Activated T-cell treated with anti-CD3 and anti-CD28 coated beads for 4 hours (primary cell): Measurements from ENCODE around the gene RSAD2.
"Not testable (repeated sequence)": the region's sequence is repeated elsewhere in the genome, so short reads cannot be mapped to it uniquely, and the experiment has no call there.

Source experiments
- DNase-seq: peaks from one replicate; pipeline ENCODE4 v3.0.0-alpha.2; 2020

Gene RSAD2

DNA sequence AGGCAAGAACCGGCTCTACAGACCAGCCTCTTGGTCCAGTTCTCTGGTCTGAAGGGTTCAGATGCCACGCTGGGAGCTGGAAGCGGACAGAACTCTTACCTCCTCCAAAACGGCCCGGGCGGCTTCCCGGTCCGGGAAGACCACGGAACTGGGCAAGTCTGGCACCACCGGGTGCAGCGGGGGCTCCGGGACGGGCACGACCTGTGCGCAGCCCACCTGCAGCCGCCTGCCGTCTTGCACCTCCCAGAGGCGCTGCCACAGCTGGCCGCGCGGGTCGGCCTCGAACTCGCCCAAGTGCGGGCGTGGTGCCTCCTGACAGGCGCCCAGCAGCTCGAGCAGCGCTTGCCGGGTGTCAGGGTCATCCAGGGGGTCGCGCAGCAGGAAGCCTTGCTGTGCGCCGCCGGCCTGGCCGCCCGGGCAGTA lies 12.6 kb upstream of the RSAD2 start:
- DNase-seq: no peak

DNA sequence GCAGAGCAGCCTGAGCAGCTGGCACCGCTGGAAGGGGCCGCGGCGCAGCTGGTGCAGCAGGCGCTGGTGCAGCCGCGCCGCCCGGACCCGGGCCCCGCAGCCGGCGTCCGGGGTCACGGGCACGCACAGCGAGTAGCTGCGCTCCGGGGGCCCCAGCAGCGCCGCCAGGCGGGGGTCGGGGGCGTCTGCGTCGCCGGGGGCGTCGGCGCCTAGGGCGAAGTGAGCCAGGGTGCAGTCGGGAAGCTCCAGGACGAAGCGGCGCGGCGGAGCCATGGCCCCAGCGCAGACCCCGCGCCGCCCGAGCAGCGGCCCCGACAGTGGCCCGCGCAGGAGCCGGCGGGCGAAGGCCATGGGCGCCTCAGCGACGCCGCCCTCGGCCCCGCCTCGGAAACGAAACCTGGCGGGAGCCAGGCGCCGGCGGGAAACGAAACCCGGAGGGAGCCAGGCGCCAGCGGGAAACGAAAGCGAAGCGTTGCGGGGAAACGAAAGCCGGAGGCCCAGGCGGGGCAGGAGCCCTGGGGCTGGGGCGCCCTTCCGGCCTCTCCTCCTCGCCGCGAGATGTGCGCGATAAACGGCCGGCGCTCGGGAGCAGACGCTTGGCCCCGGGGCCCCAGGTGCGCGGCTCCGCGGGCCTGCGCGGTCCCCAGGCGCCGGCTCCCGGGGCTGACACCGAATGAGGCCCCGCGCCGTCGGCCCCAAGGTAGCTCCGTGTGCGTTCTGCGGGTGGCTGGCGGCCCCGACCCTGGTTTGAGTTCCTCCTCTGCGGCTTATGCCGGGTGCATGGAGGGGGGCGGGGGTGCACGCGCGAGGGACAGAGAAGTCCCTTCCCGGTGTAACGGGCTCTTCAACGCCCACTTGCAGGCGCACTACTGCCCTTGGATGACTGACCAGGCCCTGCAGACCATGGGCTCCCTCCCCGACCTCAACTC lies 12.0 kb upstream of the RSAD2 start, which contains the start of gene CMPK2:
TSS of gene CMPK2 (minus strand) at position 562 of the 929 bp plus-strand sequence. CDS start at position 351, 211 bp downstream.
- DNase-seq: peak; percentile 74

DNA sequence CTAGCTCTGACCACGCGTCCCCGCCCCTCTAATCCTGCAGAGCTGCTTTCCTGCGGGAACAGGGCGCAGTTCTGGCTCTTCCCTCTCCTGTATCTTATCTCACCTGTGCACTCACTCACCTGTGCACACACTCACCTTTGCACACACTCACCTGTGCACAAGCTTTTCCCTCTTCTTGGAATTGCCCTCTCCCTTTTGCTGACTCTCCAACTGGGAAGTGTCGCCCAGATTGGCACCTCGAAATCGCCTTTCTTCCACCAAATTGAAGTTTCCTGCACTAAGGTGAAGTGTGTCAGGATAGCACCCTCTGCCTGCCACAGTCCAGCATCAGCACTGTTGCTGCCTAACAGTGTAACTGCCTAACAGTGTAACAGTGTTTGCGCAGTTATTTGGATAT lies 11.3 kb upstream of the RSAD2 start:
- no peak for DNase-seq

DNA sequence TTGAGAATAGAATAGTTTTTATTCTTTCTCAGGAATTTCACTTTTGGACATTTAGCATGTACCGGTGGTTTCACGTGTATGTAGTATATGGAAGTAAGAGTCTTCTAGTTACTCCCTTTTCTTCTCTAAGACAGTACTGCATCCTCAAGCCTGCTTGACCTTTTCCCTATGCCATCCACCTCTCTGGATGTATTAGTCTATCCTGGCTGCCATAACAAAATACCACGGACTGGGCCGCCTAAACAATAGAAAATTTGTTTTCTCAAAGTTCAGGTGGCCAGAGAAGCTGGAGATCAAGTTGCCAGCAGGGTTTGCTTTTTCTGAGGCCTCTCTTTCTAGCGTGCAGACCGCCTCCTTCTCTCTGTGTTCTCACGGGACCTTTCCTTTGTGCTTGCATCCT lies 10.6 kb upstream of the RSAD2 start:
- no peak for DNase-seq

- no peak for DNase-seq
Observed at GRCh38 chr2:6872394-6872793, 5.2 kb upstream of the RSAD2 start.

DNA sequence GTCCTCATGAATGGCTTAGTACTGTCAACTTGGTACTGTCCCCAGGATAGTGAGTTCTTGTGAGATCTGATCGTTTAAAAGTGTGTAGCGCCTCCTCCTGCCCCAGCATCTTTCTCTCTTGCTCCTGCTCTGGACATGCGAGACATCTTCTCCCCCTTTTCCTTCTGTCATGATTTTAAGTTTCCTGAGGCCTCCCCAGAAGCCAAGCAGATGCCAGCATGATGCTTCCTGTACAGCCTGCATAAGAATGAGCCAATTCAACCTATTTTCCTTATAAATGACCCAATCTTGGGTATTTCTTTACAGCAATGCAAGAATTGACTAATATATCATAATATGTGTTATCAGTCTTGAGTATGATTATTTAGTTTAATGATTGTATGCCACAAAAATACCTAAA lies 3.5 kb upstream of the RSAD2 start:
- DNase-seq: no peak

DNA sequence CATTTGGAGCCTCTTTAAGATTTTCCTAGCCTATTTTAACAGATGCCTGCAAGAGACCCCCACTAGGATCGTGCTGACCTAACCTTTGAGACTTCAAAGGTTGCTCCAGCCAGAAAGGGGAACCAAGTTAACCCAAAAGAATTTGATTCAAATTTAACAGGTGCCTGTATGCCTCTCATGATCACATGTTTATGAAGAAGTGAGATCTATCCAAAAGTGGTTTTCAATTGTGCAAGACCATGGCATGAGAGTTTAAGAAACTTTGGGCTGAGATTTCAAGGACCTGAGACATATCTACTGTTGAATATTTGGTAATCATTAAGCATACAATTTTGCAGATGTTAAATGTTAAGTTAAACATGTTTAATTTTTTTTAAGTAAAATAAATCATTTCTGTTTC lies 1.3 kb upstream of the RSAD2 start:
- no peak for DNase-seq

GRCh38 chr2:6878549-6878948 lies 972 bp downstream of the RSAD2 start:
- no peak for DNase-seq

GRCh38 chr2:6879011-6879410 lies 1.4 kb downstream of the RSAD2 start:
- DNase-seq: no peak

DNA sequence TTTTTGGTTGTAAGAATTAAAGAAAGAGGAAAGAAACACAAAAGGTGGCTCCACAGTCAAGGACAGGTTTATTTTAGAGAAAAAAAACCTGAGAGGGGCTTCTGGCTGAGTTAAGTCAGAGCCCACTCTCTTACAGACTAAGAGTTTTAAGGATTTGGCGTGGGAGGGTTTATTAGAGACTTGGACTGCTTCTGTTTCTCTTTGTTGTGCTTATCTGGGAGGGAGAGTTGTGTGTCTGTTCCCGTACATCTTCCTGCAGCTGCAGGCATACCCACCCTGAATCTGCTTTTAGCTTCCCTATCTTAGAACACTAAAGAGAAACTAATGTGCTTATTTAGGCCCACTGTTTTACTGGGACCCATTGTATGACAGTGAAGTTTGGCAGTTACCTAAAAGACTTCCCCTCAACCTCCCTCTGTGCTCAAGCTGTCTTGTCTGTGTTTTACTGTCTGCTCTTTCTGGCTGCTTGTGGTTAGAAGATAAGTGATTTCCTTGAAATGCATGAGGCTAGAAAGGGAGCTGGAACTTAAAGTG lies 2.7 kb downstream of the RSAD2 start:
- no peak for DNase-seq

GRCh38 chr2:6881046-6881445 lies 3.5 kb downstream of the RSAD2 start:
- no peak for DNase-seq

DNA sequence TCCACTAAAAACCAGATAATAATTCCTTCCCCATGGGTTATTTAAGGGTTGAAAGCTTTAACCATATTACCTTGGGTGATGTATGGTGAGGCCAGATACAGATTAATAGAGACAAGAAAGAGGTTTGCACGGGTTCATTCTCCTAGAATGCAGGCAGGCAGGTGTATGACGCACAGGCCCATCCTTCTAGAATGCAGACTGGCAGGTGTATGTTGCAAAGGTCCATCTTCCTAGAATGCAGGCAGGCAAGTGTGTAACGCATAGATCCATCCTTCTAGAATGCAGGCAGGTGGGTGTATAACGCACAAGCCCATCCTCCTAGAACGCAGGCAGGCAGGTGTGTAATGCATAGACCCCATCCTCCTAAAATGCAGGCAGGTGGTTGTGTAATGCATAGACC lies 3.9 kb downstream of the RSAD2 start:
- no peak for DNase-seq

- DNase-seq: no peak
Observed at GRCh38 chr2:6883448-6884122, 6.0 kb downstream of the RSAD2 start.

- DNase-seq: no peak
Observed at GRCh38 chr2:6885551-6885950, 8.0 kb downstream of the RSAD2 start.

- no peak for DNase-seq
Observed at GRCh38 chr2:6885968-6886367, 8.4 kb downstream of the RSAD2 start.

GRCh38 chr2:6887751-6888192 lies 10.2 kb downstream of the RSAD2 start:
- DNase-seq: no peak

GRCh38 chr2:6888724-6889123 lies 11.1 kb downstream of the RSAD2 start:
- no peak for DNase-seq

DNA sequence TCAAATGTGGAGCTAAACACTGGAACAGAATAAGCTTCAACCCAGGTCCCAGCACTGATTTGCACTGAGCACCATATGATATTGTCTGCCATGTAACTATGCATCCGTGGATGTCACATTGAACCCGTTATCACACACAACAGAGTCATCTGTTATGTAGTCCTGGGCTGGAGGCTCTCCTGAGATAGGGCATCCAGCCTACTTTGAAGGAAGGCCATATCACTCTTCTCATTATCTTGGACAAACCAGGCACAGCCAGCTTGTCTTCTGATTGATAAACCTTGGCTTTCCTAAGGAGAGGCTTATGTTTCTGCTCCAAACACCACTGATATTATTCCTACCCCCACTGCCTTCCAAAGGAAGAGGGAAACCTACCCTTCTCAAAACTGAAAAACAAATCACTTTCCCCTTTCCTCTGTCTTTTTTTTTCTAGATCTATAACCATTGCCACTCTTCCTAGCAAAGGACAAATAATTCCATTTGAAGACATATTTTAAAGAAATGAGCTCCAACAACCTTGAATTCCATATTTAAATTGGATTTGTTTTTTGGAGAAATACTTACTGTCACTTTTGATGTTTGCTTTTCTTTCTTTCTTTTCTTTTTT lies 16.4 kb downstream of the RSAD2 start:
- DNase-seq: no peak

DNA sequence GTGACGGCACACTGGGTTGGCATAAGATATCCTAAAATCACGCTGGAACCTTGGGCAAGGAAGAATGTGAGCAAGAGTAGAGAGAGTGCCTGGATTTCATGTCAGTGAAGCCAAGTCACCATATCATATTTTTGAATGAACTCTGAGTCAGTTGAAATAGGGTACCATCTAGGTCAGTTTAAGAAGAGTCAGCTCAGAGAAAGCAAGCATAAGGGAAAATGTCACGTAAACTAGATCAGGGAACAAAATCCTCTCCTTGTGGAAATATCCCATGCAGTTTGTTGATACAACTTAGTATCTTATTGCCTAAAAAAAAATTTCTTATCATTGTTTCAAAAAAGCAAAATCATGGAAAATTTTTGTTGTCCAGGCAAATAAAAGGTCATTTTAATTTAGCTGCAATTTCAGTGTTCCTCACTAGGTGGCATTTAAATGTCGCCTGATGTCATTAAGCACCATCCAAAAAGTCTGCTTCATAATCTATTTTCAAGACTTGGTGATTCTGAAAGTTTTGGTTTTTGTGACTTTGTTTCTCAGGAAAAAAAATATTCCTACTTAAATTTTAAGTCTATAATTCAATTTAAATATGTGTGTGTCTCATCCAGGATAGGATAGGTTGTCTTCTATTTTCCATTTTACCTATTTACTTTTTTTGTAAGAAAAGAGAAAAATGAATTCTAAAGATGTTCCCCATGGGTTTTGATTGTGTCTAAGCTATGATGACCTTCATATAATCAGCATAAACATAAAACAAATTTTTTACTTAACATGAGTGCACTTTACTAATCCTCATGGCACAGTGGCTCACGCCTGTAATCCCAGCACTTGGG lies 19.6 kb downstream of the RSAD2 start:
- DNase-seq: no peak

GRCh38 chr2:6902581-6902980 lies 25.0 kb downstream of the RSAD2 start:
- DNase-seq: not testable (repeated sequence)

DNA sequence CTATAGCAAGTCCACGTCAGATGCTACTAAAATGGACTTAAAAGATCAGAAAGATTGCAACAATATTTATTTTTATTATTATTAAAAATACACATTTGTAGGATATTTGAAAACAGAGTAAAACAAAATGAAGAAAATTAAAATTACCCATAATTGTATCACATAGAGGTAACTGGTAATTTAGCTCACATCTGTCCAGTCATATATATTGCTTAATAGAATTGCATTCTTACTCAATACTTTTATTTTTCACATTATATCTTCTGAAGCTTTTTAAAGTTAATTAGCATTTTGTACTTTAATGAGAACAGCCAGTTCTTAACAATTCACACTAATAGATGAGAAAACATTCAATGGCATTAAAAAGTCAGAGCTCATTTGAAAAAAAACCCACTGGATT lies 28.1 kb downstream of the RSAD2 start:
- no peak for DNase-seq

DNA sequence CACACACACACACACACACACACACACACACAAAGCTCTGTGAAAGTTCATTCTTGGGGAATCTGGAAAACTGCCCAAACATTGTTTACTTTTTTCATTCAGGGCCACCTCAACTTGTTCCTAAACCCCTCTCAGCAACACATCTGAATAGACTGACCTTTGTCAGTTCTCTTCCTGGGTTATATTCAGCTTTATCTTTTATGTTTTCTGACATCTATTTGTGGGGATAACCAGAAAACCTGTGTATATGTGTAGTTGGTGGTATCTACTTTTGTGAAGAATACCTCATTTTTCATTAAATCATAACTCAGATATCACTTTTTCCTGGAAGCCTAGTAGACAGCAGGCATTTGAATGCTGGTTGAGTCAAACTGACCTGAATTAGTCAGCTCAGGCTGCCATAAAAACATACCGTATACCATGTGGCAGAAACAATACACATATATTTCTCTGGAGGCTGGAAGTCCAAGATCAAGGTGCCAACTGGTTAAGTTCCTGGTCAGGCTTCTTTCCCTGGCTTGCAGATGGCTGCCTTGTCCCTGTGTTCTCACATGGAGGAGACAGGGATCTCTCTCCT lies 28.7 kb downstream of the RSAD2 start:
- no peak for DNase-seq
